Measurements from ENCODE around the gene ARHGAP25.

ARHGAP25 gene

GRCh38 chr2:68771211-68771751 is 36.7 kb downstream of the ARHGAP25 start:
- H3K4me2 ChIP-seq (ENCODE audit: low read depth, low read length, poor library complexity, severe bottlenecking), result peak overlapping the region; percentile 82
- H3K79me2 ChIP-seq (ENCODE audit: insufficient read depth, low read length), result peaks cover 53% of the 10 kb centered on the region

GRCh38 chr2:68772109-68772508 is 37.5 kb downstream of the ARHGAP25 start:
- TF ChIP-seq EZH2phosphoT487 (conservative IDR thresholded peaks at IDR 0.05; ENCODE audit: low read length), result no peak
- no peak for TF ChIP-seq CTCF (IDR thresholded peaks at IDR 0.05; ENCODE audit: insufficient read depth, low read length, poor library complexity, severe bottlenecking)
- Histone ChIP-seq H3K4me2 (ENCODE audit: low read depth, low read length, poor library complexity, severe bottlenecking) (peak overlapping the region; percentile 6), H3K27ac (ENCODE audit: low read depth, low read length) (peak overlapping the region; percentile 99), H2AFZ (ENCODE audit: low read depth, low read length, severe bottlenecking) (no peak overlapping the region), H3K9me3 (ENCODE audit: insufficient read depth, low read length) (no peaks in the 10 kb centered on the region), H3K9me2 (replicated peaks; ENCODE audit: insufficient read depth, low read length) (no peaks in the 10 kb centered on the region), H3F3A (ENCODE audit: insufficient read depth) (peaks cover 67% of the 10 kb centered on the region), H4K20me1 (ENCODE audit: low read depth, low read length) (no peaks in the 10 kb centered on the region), H3K9ac (ENCODE audit: low read length) (no peak overlapping the region), H3K79me2 (ENCODE audit: insufficient read depth, low read length) (peaks cover 61% of the 10 kb centered on the region), H3K36me3 (ENCODE audit: low read length) (peaks cover 5% of the 10 kb centered on the region), H3K27me3 (ENCODE audit: low read length) (no peaks in the 10 kb centered on the region), H3K4me3 (ENCODE audit: insufficient read depth, low read length, poor library complexity, severe bottlenecking) (no peak overlapping the region)

More at GRCh38 chr2:68771211-68771751, 36.7 kb downstream of the ARHGAP25 start:
- Histone ChIP-seq H3K9ac (ENCODE audit: low read length) (peak overlapping the region; percentile 39; the same call in 1 of the 2 replicates), H3K9me2 (replicated peaks; ENCODE audit: insufficient read depth, low read length) (no peaks in the 10 kb centered on the region), H3K4me3 (ENCODE audit: insufficient read depth, low read length, poor library complexity, severe bottlenecking) (no peak overlapping the region), H2AFZ (ENCODE audit: low read depth, low read length, severe bottlenecking) (no peak overlapping the region), H3K36me3 (ENCODE audit: low read length) (no peaks in the 10 kb centered on the region), H3F3A (ENCODE audit: insufficient read depth) (peaks cover 75% of the 10 kb centered on the region), H3K27ac (ENCODE audit: low read depth, low read length) (peak overlapping the region; percentile 99), H3K27me3 (ENCODE audit: low read length) (no peaks in the 10 kb centered on the region), H3K9me3 (ENCODE audit: insufficient read depth, low read length) (no peaks in the 10 kb centered on the region), H4K20me1 (ENCODE audit: low read depth, low read length) (no peaks in the 10 kb centered on the region)
- no peak for TF ChIP-seq CTCF (IDR thresholded peaks at IDR 0.05; ENCODE audit: insufficient read depth, low read length, poor library complexity, severe bottlenecking)
- no peak for TF ChIP-seq EZH2phosphoT487 (conservative IDR thresholded peaks at IDR 0.05; ENCODE audit: low read length)

GRCh38 chr2:68774569-68775271 is 40.1 kb downstream of the ARHGAP25 start:
- peaks cover 63% of the 10 kb centered on the region for H3K79me2 ChIP-seq (ENCODE audit: insufficient read depth, low read length)
- H3K9ac ChIP-seq (ENCODE audit: low read length), result peak overlapping the region; percentile 88
- TF ChIP-seq CTCF (IDR thresholded peaks at IDR 0.05; ENCODE audit: insufficient read depth, low read length, poor library complexity, severe bottlenecking) (no peak), EZH2phosphoT487 (conservative IDR thresholded peaks at IDR 0.05; ENCODE audit: low read length) (no peak)
- peaks cover 19% of the 10 kb centered on the region for H3K36me3 ChIP-seq (ENCODE audit: low read length)
- no peak overlapping the region for H2AFZ ChIP-seq (ENCODE audit: low read depth, low read length, severe bottlenecking)
- peaks cover 44% of the 10 kb centered on the region for H3F3A ChIP-seq (ENCODE audit: insufficient read depth)
- no peaks in the 10 kb centered on the region for H3K27me3 ChIP-seq (ENCODE audit: low read length)
- H3K27ac ChIP-seq (ENCODE audit: low read depth, low read length), result peak overlapping the region; percentile 99
- H3K4me3 ChIP-seq (ENCODE audit: insufficient read depth, low read length, poor library complexity, severe bottlenecking), result peak overlapping the region; percentile 68
- peak overlapping the region; percentile 93 for H3K4me2 ChIP-seq (ENCODE audit: low read depth, low read length, poor library complexity, severe bottlenecking)
- H3K9me2 ChIP-seq (replicated peaks; ENCODE audit: insufficient read depth, low read length), result no peaks in the 10 kb centered on the region
- no peaks in the 10 kb centered on the region for H3K9me3 ChIP-seq (ENCODE audit: insufficient read depth, low read length)
- no peaks in the 10 kb centered on the region for H4K20me1 ChIP-seq (ENCODE audit: low read depth, low read length)

Measured in SU-DHL-6 (cell line).